ENCODE data around the gene MYBBP1A. TPM values are rescaled to one million over a fixed set of nuclear protein-coding genes. Genes with fewer than 3 reads are reported as not detected.

Gene MYBBP1A
- total and polyA plus RNA-seq, 2 of the 8 experiments (the other 6 are each of a cell fraction or from before 2014, with no cell fraction given): 46.8 to 151 TPM

DNA sequence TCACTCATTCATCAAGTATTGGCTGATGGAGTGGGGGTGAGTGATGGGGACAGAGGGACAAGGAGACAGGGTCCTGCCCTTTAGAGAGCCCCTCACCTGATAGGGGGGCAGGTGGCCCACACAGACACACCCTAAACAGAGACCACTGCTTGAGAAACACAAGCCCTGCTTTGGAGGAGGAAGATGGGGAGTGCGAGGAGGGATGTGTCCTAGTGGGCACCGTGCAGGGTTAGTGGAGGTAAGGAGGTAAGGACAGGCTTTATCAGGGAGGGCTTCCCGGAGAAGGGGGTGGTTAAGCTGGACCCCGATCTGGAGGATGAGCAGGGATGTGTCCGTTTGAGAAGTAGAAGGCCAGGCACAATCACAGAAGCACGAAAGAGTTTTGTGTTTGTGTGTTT lies 21.0 kb upstream of the MYBBP1A start (continued):
- TF ChIP-seq POLR2AphosphoS5 (IDR thresholded peaks at IDR 0.05; ENCODE audit: low read depth, low read length): no peak
- TF ChIP-seq BACH1 (IDR thresholded peaks at IDR 0.05; ENCODE audit: low read length): no peak
- TF ChIP-seq EGR1 (IDR thresholded peaks at IDR 0.05; ENCODE audit: borderline replicate concordance, low read depth, low read length): no peak
- TF ChIP-seq SP2 (IDR thresholded peaks at IDR 0.05; ENCODE audit: low read length): no peak
- no peak for TF ChIP-seq SP1 (IDR thresholded peaks at IDR 0.05; ENCODE audit: low read depth, low read length)
- TF ChIP-seq TEAD4 (IDR thresholded peaks at IDR 0.05; ENCODE audit: low read depth, low read length): no peak
- no peak for TF ChIP-seq TBP (IDR thresholded peaks at IDR 0.05; ENCODE audit: low read depth, low read length)
- no peak for TF ChIP-seq TCF12 (IDR thresholded peaks at IDR 0.05; ENCODE audit: low read depth, low read length)
- TF ChIP-seq, protein P1, sequence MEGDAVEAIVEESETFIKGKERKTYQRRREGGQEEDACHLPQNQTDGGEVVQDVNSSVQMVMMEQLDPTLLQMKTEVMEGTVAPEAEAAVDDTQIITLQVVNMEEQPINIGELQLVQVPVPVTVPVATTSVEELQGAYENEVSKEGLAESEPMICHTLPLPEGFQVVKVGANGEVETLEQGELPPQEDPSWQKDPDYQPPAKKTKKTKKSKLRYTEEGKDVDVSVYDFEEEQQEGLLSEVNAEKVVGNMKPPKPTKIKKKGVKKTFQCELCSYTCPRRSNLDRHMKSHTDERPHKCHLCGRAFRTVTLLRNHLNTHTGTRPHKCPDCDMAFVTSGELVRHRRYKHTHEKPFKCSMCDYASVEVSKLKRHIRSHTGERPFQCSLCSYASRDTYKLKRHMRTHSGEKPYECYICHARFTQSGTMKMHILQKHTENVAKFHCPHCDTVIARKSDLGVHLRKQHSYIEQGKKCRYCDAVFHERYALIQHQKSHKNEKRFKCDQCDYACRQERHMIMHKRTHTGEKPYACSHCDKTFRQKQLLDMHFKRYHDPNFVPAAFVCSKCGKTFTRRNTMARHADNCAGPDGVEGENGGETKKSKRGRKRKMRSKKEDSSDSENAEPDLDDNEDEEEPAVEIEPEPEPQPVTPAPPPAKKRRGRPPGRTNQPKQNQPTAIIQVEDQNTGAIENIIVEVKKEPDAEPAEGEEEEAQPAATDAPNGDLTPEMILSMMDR (IDR thresholded peaks at IDR 0.05; ENCODE audit: control extremely low read depth in 1 of 3, insufficient read depth in 1 of 3, low read depth in 1 of 3, low read length in 3 of 3): no peak
- no peak for TF ChIP-seq NANOG (IDR thresholded peaks at IDR 0.05; ENCODE audit: insufficient read depth, low read depth, low read length, poor library complexity, severe bottlenecking)
